Type B pancreatic cell (in vitro differentiated cells): ENCODE data around the gene KCNA3. TPM values are rescaled to one million over a fixed set of nuclear protein-coding genes. Genes with fewer than 3 reads are reported as not detected.

ENCODE experiments used
- DNase-seq: peaks from one replicate; pipeline ENCODE4 v3.0.0; 2021; ENCODE audit warnings: mixed read lengths; ENCODE audit not compliant: unreplicated experiment; ENCODE audit errors: extremely low spot score
- H3K27ac Mint-ChIP-seq: 2 replicates; pipeline ENCODE4 v1.8.0; 2021; ENCODE audit warnings: mild to moderate bottlenecking, mixed read lengths
- H3K27me3 Mint-ChIP-seq: 2 replicates; pipeline ENCODE4 v1.8.0; 2021; ENCODE audit warnings: mixed read lengths
- H3K36me3 Mint-ChIP-seq: 2 replicates; pipeline ENCODE4 v1.8.0; 2021; ENCODE audit warnings: mixed read lengths
- H3K4me1 Mint-ChIP-seq: one replicate; pipeline ENCODE4 v1.8.0; 2021; ENCODE audit warnings: mixed read lengths; ENCODE audit not compliant: unreplicated experiment
- H3K4me3 Mint-ChIP-seq: 2 replicates; pipeline ENCODE4 v1.8.0; 2021; ENCODE audit warnings: mild to moderate bottlenecking, mixed read lengths
- H3K9me3 Mint-ChIP-seq: 2 replicates; pipeline ENCODE4 v1.8.0; 2021; ENCODE audit warnings: mixed read lengths
- total RNA-seq: library from RNA; stranded (reverse); gene quantifications from 2 replicates; pipeline ENCODE4 v1.2.1, GENCODE V29; 2021; ENCODE audit warnings: low replicate concordance
- TF ChIP-seq, protein P1 (sequence below): fragments of 200-600 bp; sonication (generic); conservative IDR thresholded peaks from 2 replicates; pipeline ENCODE4 v1.5.0; 2021; ENCODE audit warnings: antibody characterized with exemption, mild to moderate bottlenecking

Gene KCNA3
- total RNA-seq, 1 donor from 2014 or later = 0.94 TPM

- H3K27ac Mint-ChIP-seq = no peak overlapping the region
- H3K9me3 Mint-ChIP-seq = peaks cover 3% of the 10 kb centered on the region
- H3K4me1 Mint-ChIP-seq = no peaks in the 10 kb centered on the region
- DNase-seq = no peak
- no peaks in the 10 kb centered on the region for H3K36me3 Mint-ChIP-seq
- H3K4me3 Mint-ChIP-seq = peak overlapping the region; percentile 81
- H3K27me3 Mint-ChIP-seq = peaks cover 84% of the 10 kb centered on the region
- TF ChIP-seq, protein P1, sequence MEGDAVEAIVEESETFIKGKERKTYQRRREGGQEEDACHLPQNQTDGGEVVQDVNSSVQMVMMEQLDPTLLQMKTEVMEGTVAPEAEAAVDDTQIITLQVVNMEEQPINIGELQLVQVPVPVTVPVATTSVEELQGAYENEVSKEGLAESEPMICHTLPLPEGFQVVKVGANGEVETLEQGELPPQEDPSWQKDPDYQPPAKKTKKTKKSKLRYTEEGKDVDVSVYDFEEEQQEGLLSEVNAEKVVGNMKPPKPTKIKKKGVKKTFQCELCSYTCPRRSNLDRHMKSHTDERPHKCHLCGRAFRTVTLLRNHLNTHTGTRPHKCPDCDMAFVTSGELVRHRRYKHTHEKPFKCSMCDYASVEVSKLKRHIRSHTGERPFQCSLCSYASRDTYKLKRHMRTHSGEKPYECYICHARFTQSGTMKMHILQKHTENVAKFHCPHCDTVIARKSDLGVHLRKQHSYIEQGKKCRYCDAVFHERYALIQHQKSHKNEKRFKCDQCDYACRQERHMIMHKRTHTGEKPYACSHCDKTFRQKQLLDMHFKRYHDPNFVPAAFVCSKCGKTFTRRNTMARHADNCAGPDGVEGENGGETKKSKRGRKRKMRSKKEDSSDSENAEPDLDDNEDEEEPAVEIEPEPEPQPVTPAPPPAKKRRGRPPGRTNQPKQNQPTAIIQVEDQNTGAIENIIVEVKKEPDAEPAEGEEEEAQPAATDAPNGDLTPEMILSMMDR = no peak
Observed at GRCh38 chr1:110673805-110674336, 869 bp downstream of the KCNA3 start.

DNA sequence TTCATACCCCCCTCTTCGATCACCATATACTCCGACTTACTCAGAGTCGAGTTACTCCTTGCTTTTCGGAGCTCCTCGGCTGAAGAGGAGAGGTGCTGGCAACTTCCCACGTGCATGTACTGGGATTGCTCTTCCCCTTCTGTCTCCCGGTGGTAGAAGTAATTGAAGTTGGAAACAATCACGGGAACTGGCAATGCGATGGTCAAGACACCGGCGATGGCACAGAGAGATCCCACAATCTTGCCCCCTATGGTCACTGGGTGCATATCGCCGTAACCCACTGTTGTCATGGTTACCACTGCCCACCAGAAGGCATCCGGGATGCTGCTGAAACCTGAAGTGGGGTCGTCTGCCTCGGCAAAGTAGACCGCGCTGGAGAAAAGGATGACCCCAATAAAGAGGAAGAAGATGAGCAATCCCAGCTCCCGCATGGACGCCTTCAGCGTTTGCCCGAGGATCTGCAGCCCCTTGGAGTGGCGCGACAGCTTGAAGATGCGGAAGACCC lies 1.5 kb downstream of the KCNA3 start:
- peaks cover 3% of the 10 kb centered on the region for H3K9me3 Mint-ChIP-seq
- TF ChIP-seq, protein P1 = no peak
- no peaks in the 10 kb centered on the region for H3K36me3 Mint-ChIP-seq
- DNase-seq = no peak
- no peak overlapping the region for H3K27ac Mint-ChIP-seq
- H3K4me3 Mint-ChIP-seq = peak overlapping the region; percentile 81
- H3K4me1 Mint-ChIP-seq = no peaks in the 10 kb centered on the region
- peaks cover 83% of the 10 kb centered on the region for H3K27me3 Mint-ChIP-seq

- no peak overlapping the region for H3K27ac Mint-ChIP-seq
- H3K4me3 Mint-ChIP-seq = peak overlapping the region; percentile 32
- H3K4me1 Mint-ChIP-seq = no peaks in the 10 kb centered on the region
- DNase-seq = no peak
- H3K36me3 Mint-ChIP-seq = no peaks in the 10 kb centered on the region
- TF ChIP-seq, protein P1 = no peak
- H3K27me3 Mint-ChIP-seq = peaks cover 82% of the 10 kb centered on the region
- peaks cover 3% of the 10 kb centered on the region for H3K9me3 Mint-ChIP-seq
Observed at GRCh38 chr1:110672753-110673108, 2.0 kb downstream of the KCNA3 start.

DNA sequence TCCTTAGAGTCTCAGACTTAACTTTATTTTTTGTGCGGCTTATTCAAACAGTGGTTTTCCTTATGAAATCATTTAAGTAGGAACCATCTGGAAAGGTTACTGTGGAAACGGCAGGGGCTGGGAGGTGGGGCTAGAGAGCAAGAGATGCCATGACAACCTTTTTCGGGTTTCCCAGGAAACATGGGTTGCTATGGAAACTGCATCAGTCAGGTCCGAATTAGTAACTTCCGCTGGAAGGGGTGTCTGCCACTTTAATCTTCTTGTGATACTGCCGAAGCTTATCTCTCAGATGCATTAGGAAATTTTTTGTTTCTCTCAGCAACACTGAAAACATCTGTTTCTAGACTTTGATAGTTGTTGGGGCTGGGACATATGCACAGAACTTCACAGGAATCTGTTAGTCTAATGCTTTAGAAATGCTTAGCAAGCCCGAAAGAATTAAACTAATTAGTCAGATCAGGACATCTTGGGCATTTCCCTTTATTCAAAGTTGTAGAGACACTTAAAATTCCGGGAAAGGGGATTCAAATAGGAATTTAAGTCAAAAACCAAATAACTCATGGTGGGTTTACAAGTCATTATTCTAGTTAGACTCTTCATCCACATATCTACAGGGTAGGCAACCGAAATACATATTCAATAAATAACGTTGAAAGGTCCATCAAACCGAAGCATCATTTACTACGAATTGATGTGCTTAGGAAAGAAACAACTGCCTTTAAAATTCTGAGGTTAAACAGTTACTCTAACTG lies 2.6 kb downstream of the KCNA3 start:
- Mint-ChIP-seq H3K27me3 (peaks cover 76% of the 10 kb centered on the region), H3K36me3 (no peaks in the 10 kb centered on the region), H3K4me1 (no peaks in the 10 kb centered on the region), H3K4me3 (peak overlapping the region; percentile 32), H3K9me3 (peaks cover 3% of the 10 kb centered on the region), H3K27ac (no peak overlapping the region)
- no peak for DNase-seq
- TF ChIP-seq, protein P1 = no peak

DNA sequence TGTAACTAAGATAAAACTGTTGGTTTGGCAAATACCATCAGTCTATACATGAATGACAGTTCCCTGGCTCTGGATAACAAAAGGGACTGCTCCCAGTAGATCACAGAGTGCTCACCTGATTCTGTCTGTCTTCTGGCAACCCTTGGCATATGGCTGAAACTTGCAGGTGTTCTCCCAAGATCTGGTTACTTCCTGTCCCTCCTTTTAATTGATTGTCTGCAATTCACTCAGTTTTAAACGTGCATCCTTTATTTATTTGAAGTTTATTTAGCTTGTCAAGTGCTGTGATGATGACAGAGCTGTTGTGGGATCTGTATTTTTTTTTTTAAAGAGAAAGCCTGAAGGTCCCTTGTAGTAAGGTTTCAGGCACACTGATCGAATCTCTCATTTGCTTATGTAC lies 3.4 kb downstream of the KCNA3 start:
- TF ChIP-seq, protein P1 = no peak
- Mint-ChIP-seq H3K4me1 (no peaks in the 10 kb centered on the region), H3K4me3 (no peak overlapping the region), H3K27me3 (peaks cover 68% of the 10 kb centered on the region), H3K27ac (no peak overlapping the region), H3K36me3 (no peaks in the 10 kb centered on the region), H3K9me3 (peaks cover 3% of the 10 kb centered on the region)
- no peak for DNase-seq
